NB4 (cell line): ENCODE results near the gene STK40.
A peak's percentile ranks its signal among the peaks of the same experiment; 100 is the strongest.

Source experiments
- DNase-seq: peaks from one replicate; pipeline ENCODE4 v3.0.0; 2010; ENCODE audit warnings: low read depth
- H3K4me3 ChIP-seq: one replicate; pipeline ENCODE4 v1.5.1; 2011; ENCODE audit warnings: mild to moderate bottlenecking, low read depth, low read length, moderate library complexity
- CTCF ChIP-seq: IDR thresholded peaks from one replicate; pipeline ENCODE4 v1.5.1; 2012; ENCODE audit warnings: low read depth, low read length
- MAX ChIP-seq: IDR thresholded peaks from 2 replicates; pipeline ENCODE4 v1.6.1; 2011; ENCODE audit warnings: low read depth, low read length
- MYC ChIP-seq: IDR thresholded peaks from 2 replicates; pipeline ENCODE4 v1.6.1; 2011; ENCODE audit warnings: low read depth, low read length
- POLR2A ChIP-seq: IDR thresholded peaks from 2 replicates; pipeline ENCODE4 v1.6.1; 2011; ENCODE audit warnings: mild to moderate bottlenecking; ENCODE audit not compliant: insufficient read length; ENCODE audit errors: extremely low read depth

The STK40 gene

GRCh38 chr1:36329817-36330216 is 55.9 kb downstream of the STK40 start:
- no peak for TF ChIP-seq MYC
- DNase-seq: no peak
- H3K4me3 ChIP-seq: no peak overlapping the region

- DNase-seq: peak; percentile 39
- TF ChIP-seq MYC (no peak), POLR2A (no peak), CTCF (no peak), MAX (peak; percentile 73)
- no peak overlapping the region for H3K4me3 ChIP-seq
Observed at GRCh38 chr1:36328713-36329112, 57.0 kb downstream of the STK40 start.

- no peak for DNase-seq
- H3K4me3 ChIP-seq: no peak overlapping the region
- no peak for TF ChIP-seq MYC
- TF ChIP-seq CTCF: no peak
- no peak for TF ChIP-seq POLR2A
- no peak for TF ChIP-seq MAX
Observed at GRCh38 chr1:36328088-36328480, 57.6 kb downstream of the STK40 start.

GRCh38 chr1:36327421-36328087 is 58.2 kb downstream of the STK40 start:
- TF ChIP-seq MAX (no peak), CTCF (no peak), POLR2A (no peak), MYC (no peak)
- peak; percentile 46 for DNase-seq

GRCh38 chr1:36326499-36326898 is 59.2 kb downstream of the STK40 start:
- TF ChIP-seq POLR2A: no peak
- no peak for TF ChIP-seq MYC
- no peak for TF ChIP-seq CTCF
- no peak for TF ChIP-seq MAX
- H3K4me3 ChIP-seq: no peak overlapping the region
- no peak for DNase-seq

More at GRCh38 chr1:36327421-36328087, 58.2 kb downstream of the STK40 start:
- H3K4me3 ChIP-seq: no peak overlapping the region

- DNase-seq: peak; percentile 70
- H3K4me3 ChIP-seq: peak overlapping the region; percentile 28
- 0 out of 2 replicates have a peak, but pooled peaks have one; percentile 14 for TF ChIP-seq MYC
- no peak for TF ChIP-seq MAX
Observed at GRCh38 chr1:36324353-36324703, 61.4 kb downstream of the STK40 start.

- TF ChIP-seq CTCF (no peak), POLR2A (peak; percentile 43)
- peak within 1 kb of the TSS; percentile 61 for H3K4me3 ChIP-seq
- peak; percentile 92 for DNase-seq
Observed at GRCh38 chr1:36323636-36324352, 61.9 kb downstream of the STK40 start, which contains the start of gene EVA1B. Gene EVA1B (minus strand): TSS chr1:36323645. CDS start chr1:36323037, 608 bp downstream.
